ENCODE data around the gene CCSER1.

Gene CCSER1

GRCh38 chr4:90572996-90573395 is 445.8 kb downstream of the CCSER1 start:
- Histone ChIP-seq H3K4me1 (ENCODE audit: control insufficient read depth, insufficient read depth, low read length) (no peaks in the 10 kb centered on the region), H3K27me3 (replicated peaks; ENCODE audit: control insufficient read depth, insufficient read depth, low read length) (no peaks in the 10 kb centered on the region), H3K36me3 (ENCODE audit: control insufficient read depth, insufficient read depth, low read length, severe bottlenecking) (no peaks in the 10 kb centered on the region), H3K4me3 (ENCODE audit: low read length) (no peak overlapping the region), H3K9me3 (ENCODE audit: control insufficient read depth, low read length) (no peaks in the 10 kb centered on the region), H3K9ac (ENCODE audit: low read length) (no peak overlapping the region)
- no peak for DNase-seq (ENCODE audit: low read depth)

GRCh38 chr4:90575371-90575770 is 448.2 kb downstream of the CCSER1 start:
- no peaks in the 10 kb centered on the region for H3K4me1 ChIP-seq (ENCODE audit: control insufficient read depth, insufficient read depth, low read length)

GRCh38 chr4:90580326-90580725 is 453.1 kb downstream of the CCSER1 start:
- no peak for DNase-seq (ENCODE audit: low read depth)
- H3K9me3 ChIP-seq (ENCODE audit: control insufficient read depth, low read length): no peaks in the 10 kb centered on the region
- no peaks in the 10 kb centered on the region for H3K4me1 ChIP-seq (ENCODE audit: control insufficient read depth, insufficient read depth, low read length)
- H3K4me3 ChIP-seq (ENCODE audit: low read length): no peak overlapping the region
- H3K9ac ChIP-seq (ENCODE audit: low read length): no peak overlapping the region
- no peaks in the 10 kb centered on the region for H3K36me3 ChIP-seq (ENCODE audit: control insufficient read depth, insufficient read depth, low read length, severe bottlenecking)
- H3K27me3 ChIP-seq (replicated peaks; ENCODE audit: control insufficient read depth, insufficient read depth, low read length): no peaks in the 10 kb centered on the region

More at GRCh38 chr4:90575371-90575770, 448.2 kb downstream of the CCSER1 start:
- H3K9me3 ChIP-seq (ENCODE audit: control insufficient read depth, low read length): no peaks in the 10 kb centered on the region
- no peak overlapping the region for H3K4me3 ChIP-seq (ENCODE audit: low read length)
- H3K36me3 ChIP-seq (ENCODE audit: control insufficient read depth, insufficient read depth, low read length, severe bottlenecking): no peaks in the 10 kb centered on the region
- H3K9ac ChIP-seq (ENCODE audit: low read length): no peak overlapping the region
- no peak for DNase-seq (ENCODE audit: low read depth)
- H3K27me3 ChIP-seq (replicated peaks; ENCODE audit: control insufficient read depth, insufficient read depth, low read length): no peaks in the 10 kb centered on the region

GRCh38 chr4:90582087-90582486 is 454.9 kb downstream of the CCSER1 start:
- Histone ChIP-seq H3K27me3 (replicated peaks; ENCODE audit: control insufficient read depth, insufficient read depth, low read length) (no peaks in the 10 kb centered on the region), H3K4me1 (ENCODE audit: control insufficient read depth, insufficient read depth, low read length) (no peaks in the 10 kb centered on the region), H3K36me3 (ENCODE audit: control insufficient read depth, insufficient read depth, low read length, severe bottlenecking) (no peaks in the 10 kb centered on the region), H3K9me3 (ENCODE audit: control insufficient read depth, low read length) (no peaks in the 10 kb centered on the region), H3K9ac (ENCODE audit: low read length) (no peak overlapping the region), H3K4me3 (ENCODE audit: low read length) (no peak overlapping the region)
- DNase-seq (ENCODE audit: low read depth): no peak

- Histone ChIP-seq H3K9me3 (ENCODE audit: control insufficient read depth, low read length) (no peaks in the 10 kb centered on the region), H3K4me3 (ENCODE audit: low read length) (no peak overlapping the region), H3K27me3 (replicated peaks; ENCODE audit: control insufficient read depth, insufficient read depth, low read length) (no peaks in the 10 kb centered on the region), H3K4me1 (ENCODE audit: control insufficient read depth, insufficient read depth, low read length) (no peaks in the 10 kb centered on the region), H3K36me3 (ENCODE audit: control insufficient read depth, insufficient read depth, low read length, severe bottlenecking) (no peaks in the 10 kb centered on the region), H3K9ac (ENCODE audit: low read length) (no peak overlapping the region)
- no peak for DNase-seq (ENCODE audit: low read depth)
These were observed 456.9 kb downstream of the CCSER1 start for GRCh38 chr4:90584051-90584450.

- no peaks in the 10 kb centered on the region for H3K27me3 ChIP-seq (replicated peaks; ENCODE audit: control insufficient read depth, insufficient read depth, low read length)
- H3K9me3 ChIP-seq (ENCODE audit: control insufficient read depth, low read length): no peaks in the 10 kb centered on the region
- H3K36me3 ChIP-seq (ENCODE audit: control insufficient read depth, insufficient read depth, low read length, severe bottlenecking): no peaks in the 10 kb centered on the region
- H3K4me3 ChIP-seq (ENCODE audit: low read length): no peak overlapping the region
- no peak overlapping the region for H3K9ac ChIP-seq (ENCODE audit: low read length)
- no peak for DNase-seq (ENCODE audit: low read depth)
- H3K4me1 ChIP-seq (ENCODE audit: control insufficient read depth, insufficient read depth, low read length): no peaks in the 10 kb centered on the region
These were observed 458.8 kb downstream of the CCSER1 start for GRCh38 chr4:90585961-90586360.

- no peaks in the 10 kb centered on the region for H3K27me3 ChIP-seq (replicated peaks; ENCODE audit: control insufficient read depth, insufficient read depth, low read length)
- H3K9me3 ChIP-seq (ENCODE audit: control insufficient read depth, low read length): no peaks in the 10 kb centered on the region
- no peak for DNase-seq (ENCODE audit: low read depth)
- no peaks in the 10 kb centered on the region for H3K36me3 ChIP-seq (ENCODE audit: control insufficient read depth, insufficient read depth, low read length, severe bottlenecking)
- H3K4me1 ChIP-seq (ENCODE audit: control insufficient read depth, insufficient read depth, low read length): no peaks in the 10 kb centered on the region
- H3K4me3 ChIP-seq (ENCODE audit: low read length): no peak overlapping the region
- H3K9ac ChIP-seq (ENCODE audit: low read length): no peak overlapping the region
These were observed 459.6 kb downstream of the CCSER1 start for GRCh38 chr4:90586799-90587198.

- Histone ChIP-seq H3K4me3 (ENCODE audit: low read length) (no peak overlapping the region), H3K9ac (ENCODE audit: low read length) (no peak overlapping the region), H3K4me1 (ENCODE audit: control insufficient read depth, insufficient read depth, low read length) (no peaks in the 10 kb centered on the region), H3K36me3 (ENCODE audit: control insufficient read depth, insufficient read depth, low read length, severe bottlenecking) (no peaks in the 10 kb centered on the region), H3K27me3 (replicated peaks; ENCODE audit: control insufficient read depth, insufficient read depth, low read length) (no peaks in the 10 kb centered on the region), H3K9me3 (ENCODE audit: control insufficient read depth, low read length) (no peaks in the 10 kb centered on the region)
- no peak for DNase-seq (ENCODE audit: low read depth)
These were observed 470.7 kb downstream of the CCSER1 start for GRCh38 chr4:90597927-90598326.

GRCh38 chr4:90598741-90599140 is 471.5 kb downstream of the CCSER1 start:
- DNase-seq (ENCODE audit: low read depth): no peak
- no peaks in the 10 kb centered on the region for H3K4me1 ChIP-seq (ENCODE audit: control insufficient read depth, insufficient read depth, low read length)
- no peak overlapping the region for H3K9ac ChIP-seq (ENCODE audit: low read length)
- H3K9me3 ChIP-seq (ENCODE audit: control insufficient read depth, low read length): no peaks in the 10 kb centered on the region
- H3K4me3 ChIP-seq (ENCODE audit: low read length): no peak overlapping the region
- no peaks in the 10 kb centered on the region for H3K36me3 ChIP-seq (ENCODE audit: control insufficient read depth, insufficient read depth, low read length, severe bottlenecking)
- H3K27me3 ChIP-seq (replicated peaks; ENCODE audit: control insufficient read depth, insufficient read depth, low read length): no peaks in the 10 kb centered on the region

GRCh38 chr4:90602726-90603125 is 475.5 kb downstream of the CCSER1 start:
- Histone ChIP-seq H3K4me1 (ENCODE audit: control insufficient read depth, insufficient read depth, low read length) (no peaks in the 10 kb centered on the region), H3K9ac (ENCODE audit: low read length) (no peak overlapping the region), H3K4me3 (ENCODE audit: low read length) (no peak overlapping the region), H3K9me3 (ENCODE audit: control insufficient read depth, low read length) (no peaks in the 10 kb centered on the region), H3K36me3 (ENCODE audit: control insufficient read depth, insufficient read depth, low read length, severe bottlenecking) (no peaks in the 10 kb centered on the region), H3K27me3 (replicated peaks; ENCODE audit: control insufficient read depth, insufficient read depth, low read length) (no peaks in the 10 kb centered on the region)
- no peak for DNase-seq (ENCODE audit: low read depth)

GRCh38 chr4:90603540-90603939 is 476.3 kb downstream of the CCSER1 start:
- Histone ChIP-seq H3K4me3 (ENCODE audit: low read length) (no peak overlapping the region), H3K9ac (ENCODE audit: low read length) (no peak overlapping the region), H3K27me3 (replicated peaks; ENCODE audit: control insufficient read depth, insufficient read depth, low read length) (no peaks in the 10 kb centered on the region), H3K9me3 (ENCODE audit: control insufficient read depth, low read length) (no peaks in the 10 kb centered on the region), H3K4me1 (ENCODE audit: control insufficient read depth, insufficient read depth, low read length) (no peaks in the 10 kb centered on the region), H3K36me3 (ENCODE audit: control insufficient read depth, insufficient read depth, low read length, severe bottlenecking) (no peaks in the 10 kb centered on the region)
- DNase-seq (ENCODE audit: low read depth): no peak

GRCh38 chr4:90606781-90607180 is 479.6 kb downstream of the CCSER1 start:
- DNase-seq (ENCODE audit: low read depth): no peak
- H3K9me3 ChIP-seq (ENCODE audit: control insufficient read depth, low read length): no peaks in the 10 kb centered on the region
- H3K9ac ChIP-seq (ENCODE audit: low read length): no peak overlapping the region
- no peaks in the 10 kb centered on the region for H3K36me3 ChIP-seq (ENCODE audit: control insufficient read depth, insufficient read depth, low read length, severe bottlenecking)
- no peaks in the 10 kb centered on the region for H3K27me3 ChIP-seq (replicated peaks; ENCODE audit: control insufficient read depth, insufficient read depth, low read length)
- H3K4me3 ChIP-seq (ENCODE audit: low read length): no peak overlapping the region
- no peaks in the 10 kb centered on the region for H3K4me1 ChIP-seq (ENCODE audit: control insufficient read depth, insufficient read depth, low read length)

Data from adipocyte (in vitro differentiated cells).